ENCODE data around the gene RSAD2.

GRCh38 chr2:6926071-6926732, 48.6 kb downstream of the RSAD2 start:
- TF ChIP-seq CTCF (IDR thresholded peaks at IDR 0.05) (no peak), POLR2A (IDR thresholded peaks at IDR 0.05) (no peak), POLR2AphosphoS5 (IDR thresholded peaks at IDR 0.05) (no peak)
